D341Med (cell line): ENCODE measurements around the gene LCN9.
"Not testable (repeated sequence)": the region's sequence is repeated elsewhere in the genome, so short reads cannot be mapped to it uniquely, and the experiment has no call there.

Experiments
- DNase-seq: peaks from one replicate; pipeline ENCODE4 v3.0.0; 2012; ENCODE audit warnings: low spot score

Gene LCN9

GRCh38 chr9:135671591-135672041 is 8.5 kb downstream of the LCN9 start:
- DNase-seq, result no peak

GRCh38 chr9:135672786-135673185 is 9.7 kb downstream of the LCN9 start:
- not testable (repeated sequence) for DNase-seq

GRCh38 chr9:135673941-135674340 is 10.8 kb downstream of the LCN9 start:
- DNase-seq, result no peak

- DNase-seq, result no peak
Measured at GRCh38 chr9:135674977-135675376, 11.9 kb downstream of the LCN9 start.

- DNase-seq, result no peak
Measured at GRCh38 chr9:135676891-135677290, 13.8 kb downstream of the LCN9 start.

- DNase-seq, result no peak
Measured at GRCh38 chr9:135677641-135678168, 14.6 kb downstream of the LCN9 start.

GRCh38 chr9:135678236-135679017 is 15.3 kb downstream of the LCN9 start:
- no peak for DNase-seq

- no peak for DNase-seq
Measured at GRCh38 chr9:135680056-135680455, 16.9 kb downstream of the LCN9 start.

- no peak for DNase-seq
Measured at GRCh38 chr9:135681161-135681560, 18.1 kb downstream of the LCN9 start.

- DNase-seq, result no peak
Measured at GRCh38 chr9:135683401-135684034, 20.4 kb downstream of the LCN9 start.

- DNase-seq, result no peak
Measured at GRCh38 chr9:135684691-135685090, 21.6 kb downstream of the LCN9 start.

GRCh38 chr9:135687216-135687615 is 24.1 kb downstream of the LCN9 start:
- DNase-seq, result no peak

GRCh38 chr9:135689011-135689410 is 25.9 kb downstream of the LCN9 start:
- no peak for DNase-seq

GRCh38 chr9:135690836-135691570 is 27.9 kb downstream of the LCN9 start:
- no peak for DNase-seq

- DNase-seq, result no peak
Measured at GRCh38 chr9:135692410-135692809, 29.3 kb downstream of the LCN9 start.

- no peak for DNase-seq
Measured at GRCh38 chr9:135693265-135693664, 30.2 kb downstream of the LCN9 start.

GRCh38 chr9:135693771-135694170 is 30.7 kb downstream of the LCN9 start:
- no peak for DNase-seq

- DNase-seq, result no peak
Measured at GRCh38 chr9:135694414-135694813, 31.3 kb downstream of the LCN9 start.

GRCh38 chr9:135695036-135695435 is 31.9 kb downstream of the LCN9 start:
- no peak for DNase-seq

- DNase-seq, result no peak
Measured at GRCh38 chr9:135695642-135696041, 32.5 kb downstream of the LCN9 start.

- no peak for DNase-seq
Measured at GRCh38 chr9:135696446-135696845, 33.3 kb downstream of the LCN9 start.

- no peak for DNase-seq
Measured at GRCh38 chr9:135697226-135697625, 34.1 kb downstream of the LCN9 start.

GRCh38 chr9:135698236-135698635 is 35.1 kb downstream of the LCN9 start:
- no peak for DNase-seq
